ENCODE measurements around the gene FAM13A.

The FAM13A gene

DNA sequence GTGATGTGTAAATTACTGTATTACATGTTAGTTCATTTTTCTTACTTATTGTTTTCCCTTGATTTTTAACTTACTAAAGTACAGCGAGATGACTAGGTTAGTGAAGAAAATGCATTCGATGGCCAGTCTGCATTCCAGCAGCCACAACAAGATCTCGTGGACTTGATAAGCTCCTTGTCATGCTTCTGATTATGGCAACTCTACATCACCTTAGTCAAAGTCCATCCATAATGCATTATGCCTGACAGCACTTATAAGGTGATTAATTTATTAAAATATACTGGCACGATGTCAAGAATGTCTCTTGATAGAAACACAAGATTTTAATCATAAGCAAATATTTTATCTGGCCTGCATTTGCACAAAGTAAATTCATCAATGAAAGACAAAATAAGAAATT is 249.5 kb downstream of the FAM13A start:
- Histone ChIP-seq H3K27me3 (replicated peaks; ENCODE audit: control insufficient read depth, insufficient read depth, low read length) (no peaks in the 10 kb centered on the region), H3K36me3 (ENCODE audit: control insufficient read depth, insufficient read depth, low read length) (no peaks in the 10 kb centered on the region), H3K4me3 (replicated peaks; ENCODE audit: low read depth, low read length) (no peak overlapping the region)
- DNase-seq (ENCODE audit: extremely low read depth, insufficient read length): no peak
- no peak for TF ChIP-seq CTCF (IDR thresholded peaks at IDR 0.05; ENCODE audit: insufficient read depth, low read length, poor library complexity, severe bottlenecking)

- no peaks in the 10 kb centered on the region; the same call in 1 of the 2 replicates for H3K27me3 ChIP-seq (replicated peaks; ENCODE audit: control insufficient read depth, insufficient read depth, low read length)
- DNase-seq (ENCODE audit: extremely low read depth, insufficient read length): no peak
- H3K4me3 ChIP-seq (replicated peaks; ENCODE audit: low read depth, low read length): no peak overlapping the region
- H3K36me3 ChIP-seq (ENCODE audit: control insufficient read depth, insufficient read depth, low read length): no peaks in the 10 kb centered on the region
- TF ChIP-seq CTCF (IDR thresholded peaks at IDR 0.05; ENCODE audit: insufficient read depth, low read length, poor library complexity, severe bottlenecking): no peak
Measured at GRCh38 chr4:88804234-88804633, 252.8 kb downstream of the FAM13A start.

DNA sequence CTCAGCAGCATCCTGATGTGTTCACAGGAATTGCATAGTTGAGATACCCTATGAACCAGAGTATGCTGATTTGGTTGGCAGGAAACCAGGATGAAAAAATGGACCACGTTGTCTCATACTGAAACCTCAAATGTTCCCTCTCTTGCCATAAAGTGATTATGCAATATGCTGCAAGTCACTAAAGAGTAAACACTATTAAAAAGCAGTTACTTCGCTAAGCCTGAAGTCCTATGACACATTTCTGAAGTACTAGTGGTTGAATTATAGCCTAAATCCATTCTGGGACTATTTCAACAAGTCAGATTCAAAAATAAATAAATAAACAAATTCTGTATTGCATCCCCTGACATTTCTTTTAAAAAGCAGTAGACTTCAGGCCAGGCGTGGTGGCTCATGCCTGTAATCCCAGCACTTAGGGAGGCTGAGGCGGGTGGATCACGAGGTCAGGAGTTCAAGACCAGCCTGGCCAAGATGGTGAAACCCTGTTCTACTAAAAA is 253.3 kb downstream of the FAM13A start:
- TF ChIP-seq CTCF (IDR thresholded peaks at IDR 0.05; ENCODE audit: insufficient read depth, low read length, poor library complexity, severe bottlenecking): no peak
- Histone ChIP-seq H3K36me3 (ENCODE audit: control insufficient read depth, insufficient read depth, low read length) (no peaks in the 10 kb centered on the region), H3K27me3 (replicated peaks; ENCODE audit: control insufficient read depth, insufficient read depth, low read length) (no peaks in the 10 kb centered on the region; the same call in 1 of the 2 replicates), H3K4me3 (replicated peaks; ENCODE audit: low read depth, low read length) (no peak overlapping the region)
- DNase-seq (ENCODE audit: extremely low read depth, insufficient read length): peak; percentile 21

DNA sequence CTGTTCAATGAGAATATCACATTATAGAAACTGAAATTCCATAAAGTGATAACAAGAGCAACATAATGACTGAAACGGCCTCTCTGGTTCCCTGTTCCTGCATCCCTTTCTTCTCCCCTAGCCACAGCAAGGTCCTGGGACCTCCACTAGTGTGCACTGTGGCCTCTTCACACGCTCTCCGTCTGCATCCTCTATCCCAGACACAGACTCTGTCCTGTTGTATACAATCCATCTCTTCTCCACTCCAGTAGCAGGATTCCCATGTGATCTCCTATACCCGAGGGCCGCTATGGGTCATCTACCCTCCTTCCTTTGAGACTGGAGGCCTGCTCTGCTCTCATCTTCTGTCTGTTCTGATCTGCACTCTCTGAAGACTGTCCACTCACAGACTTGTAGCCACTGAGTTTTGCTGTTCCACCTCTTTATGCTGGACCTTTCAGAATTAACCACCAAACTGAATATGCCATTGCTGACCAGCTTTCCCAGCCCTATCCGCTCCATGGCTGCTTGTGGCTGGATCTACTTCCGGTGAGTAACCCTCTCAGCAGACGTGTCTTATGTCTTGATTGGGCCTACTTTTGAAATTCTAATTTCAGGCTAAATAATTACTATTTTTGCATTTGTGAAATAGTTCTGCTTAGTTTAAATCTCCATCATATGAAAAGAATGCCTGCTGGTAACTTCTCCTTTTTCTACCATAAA is 254.2 kb downstream of the FAM13A start:
- no peak overlapping the region for H3K4me3 ChIP-seq (replicated peaks; ENCODE audit: low read depth, low read length)
- no peak for DNase-seq (ENCODE audit: extremely low read depth, insufficient read length)
- no peak for TF ChIP-seq CTCF (IDR thresholded peaks at IDR 0.05; ENCODE audit: insufficient read depth, low read length, poor library complexity, severe bottlenecking)
- H3K27me3 ChIP-seq (replicated peaks; ENCODE audit: control insufficient read depth, insufficient read depth, low read length): no peaks in the 10 kb centered on the region; the same call in 1 of the 2 replicates
- no peaks in the 10 kb centered on the region for H3K36me3 ChIP-seq (ENCODE audit: control insufficient read depth, insufficient read depth, low read length)

- DNase-seq (ENCODE audit: extremely low read depth, insufficient read length): no peak
- Histone ChIP-seq H3K36me3 (ENCODE audit: control insufficient read depth, insufficient read depth, low read length) (no peaks in the 10 kb centered on the region), H3K27me3 (replicated peaks; ENCODE audit: control insufficient read depth, insufficient read depth, low read length) (no peaks in the 10 kb centered on the region; the same call in none of the 2 replicates), H3K4me3 (replicated peaks; ENCODE audit: low read depth, low read length) (no peak overlapping the region)
- peak; percentile 30 for TF ChIP-seq CTCF (IDR thresholded peaks at IDR 0.05; ENCODE audit: insufficient read depth, low read length, poor library complexity, severe bottlenecking)
Measured at GRCh38 chr4:88802138-88802537, 254.8 kb downstream of the FAM13A start.

Data from GM06990 (cell line).